Measurements from ENCODE around the gene BET1L. TPM values are rescaled to one million over a fixed set of nuclear protein-coding genes. Genes with fewer than 3 reads are reported as not detected.
"Not testable (repeated sequence)": the region's sequence is repeated elsewhere in the genome, so short reads cannot be mapped to it uniquely, and the experiment has no call there.

The BET1L gene, protein sequence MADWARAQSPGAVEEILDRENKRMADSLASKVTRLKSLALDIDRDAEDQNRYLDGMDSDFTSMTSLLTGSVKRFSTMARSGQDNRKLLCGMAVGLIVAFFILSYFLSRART
- total RNA-seq = 43.6 and 46.9 TPM in 2 replicates

DNA sequence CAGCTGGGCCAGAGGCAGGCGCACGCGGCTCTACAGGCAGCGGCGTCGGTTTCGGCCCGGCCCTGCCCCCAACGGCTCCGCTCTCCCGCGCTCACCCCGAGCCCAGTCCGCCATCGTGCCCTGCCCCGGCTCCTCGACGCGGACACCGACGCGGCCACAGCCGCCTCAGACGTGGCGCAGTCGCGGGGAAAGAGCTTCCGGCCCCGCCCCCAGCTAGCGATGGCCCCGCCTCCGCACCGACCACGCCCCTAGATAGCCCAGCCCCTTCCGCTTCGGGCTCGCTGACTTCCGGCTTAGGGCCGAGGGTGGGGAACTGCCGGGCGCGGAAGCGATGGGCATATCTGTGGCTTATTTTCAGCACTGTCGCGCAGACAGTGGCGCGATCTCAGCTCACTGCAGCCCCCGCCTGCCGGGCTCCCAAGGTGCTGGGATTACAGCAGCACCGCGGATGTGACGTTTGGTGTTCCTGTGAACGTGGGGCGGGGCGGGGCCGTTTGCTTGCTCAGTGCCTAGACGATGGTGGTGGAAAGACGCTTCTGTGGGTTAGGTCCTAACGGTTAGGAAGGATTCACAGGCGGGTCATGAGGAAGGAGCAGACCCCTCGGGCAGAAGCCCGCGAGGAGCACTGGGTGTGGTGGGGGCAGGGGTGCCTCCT is at the start of gene BET1L, which contains the start of gene RIC8A:
Gene BET1L, minus strand, starts transcription at position 192 of the 655 bp plus-strand sequence. Its CDS starts 78 bp downstream, at position 114.
Gene RIC8A, plus strand, starts transcription at position 501 of the 655 bp plus-strand sequence. CDS start 1,147 bp downstream, outside the sequence.
- Mint-ChIP-seq H3K4me1 (peaks cover 29% of the 10 kb centered on the region), H3K4me3 (peak within 1 kb of the TSS; percentile 98), H3K36me3 (ENCODE audit: low read depth) (peaks cover 72% of the 10 kb centered on the region), H3K27ac (peak within 1 kb of the TSS; percentile 100), H3K27me3 (no peaks in the 10 kb centered on the region), H3K9me3 (no peaks in the 10 kb centered on the region)
- peak; percentile 99 for DNase-seq
- intact Hi-C loops (cut with micrococcal nuclease) = loop anchor here (1.0 to 5.0 kb wide), 5 partner anchors 29 to 299 kb away; partner anchors contain the start of genes PSMD13 and SIRT3

DNA sequence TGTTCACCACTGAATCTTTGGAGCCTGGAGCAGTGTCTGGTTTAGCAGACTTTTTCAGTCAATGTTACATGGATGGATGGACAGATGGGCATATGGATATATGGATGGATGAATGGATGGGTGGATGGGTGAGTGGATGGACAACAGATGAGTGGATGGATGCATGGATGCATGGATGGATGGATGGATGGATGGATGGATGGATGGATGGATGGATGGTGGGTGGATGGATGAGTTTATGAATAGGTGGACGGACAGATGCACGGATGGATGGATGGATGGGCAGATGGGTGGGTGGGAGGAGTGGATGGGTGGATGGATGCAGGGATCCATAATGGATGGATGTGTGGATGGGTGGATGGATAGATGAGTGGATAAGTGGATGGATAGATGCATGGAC is 48.6 kb upstream of the BET1L start:
- Mint-ChIP-seq H3K9me3 (no peaks in the 10 kb centered on the region), H3K27me3 (no peaks in the 10 kb centered on the region), H3K4me1 (peaks cover 5% of the 10 kb centered on the region), H3K36me3 (ENCODE audit: low read depth) (peaks cover 27% of the 10 kb centered on the region), H3K27ac (peak overlapping the region; percentile 1), H3K4me3 (no peak overlapping the region)
- no peak for DNase-seq
- intact Hi-C loops (cut with micrococcal nuclease) = no loop called here

DNA sequence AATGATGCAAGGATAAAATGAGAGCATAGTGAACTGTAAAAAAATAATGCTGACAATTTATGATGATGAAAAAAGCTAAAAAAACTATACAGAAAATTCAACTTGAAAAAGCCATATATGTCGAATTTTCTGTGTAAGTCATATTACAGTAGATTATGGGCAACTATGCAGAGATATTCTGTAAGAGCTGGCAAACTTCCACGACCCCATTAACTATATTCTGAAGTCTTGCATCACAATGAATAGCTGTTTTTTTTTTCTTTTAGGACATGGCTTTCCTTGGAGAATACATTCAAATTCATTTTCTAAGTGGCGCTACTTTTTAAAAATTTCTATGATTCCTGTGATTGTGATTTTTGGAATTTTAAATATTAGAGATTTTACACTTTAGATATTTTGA is 48.0 kb upstream of the BET1L start:
- H3K27me3 Mint-ChIP-seq = no peaks in the 10 kb centered on the region
- peaks cover 10% of the 10 kb centered on the region for H3K4me1 Mint-ChIP-seq
- H3K36me3 Mint-ChIP-seq (ENCODE audit: low read depth) = peaks cover 32% of the 10 kb centered on the region
- intact Hi-C loops (cut with micrococcal nuclease) = no loop called here
- no peak overlapping the region for H3K27ac Mint-ChIP-seq
- no peaks in the 10 kb centered on the region for H3K9me3 Mint-ChIP-seq
- H3K4me3 Mint-ChIP-seq = no peak overlapping the region
- DNase-seq = no peak

DNA sequence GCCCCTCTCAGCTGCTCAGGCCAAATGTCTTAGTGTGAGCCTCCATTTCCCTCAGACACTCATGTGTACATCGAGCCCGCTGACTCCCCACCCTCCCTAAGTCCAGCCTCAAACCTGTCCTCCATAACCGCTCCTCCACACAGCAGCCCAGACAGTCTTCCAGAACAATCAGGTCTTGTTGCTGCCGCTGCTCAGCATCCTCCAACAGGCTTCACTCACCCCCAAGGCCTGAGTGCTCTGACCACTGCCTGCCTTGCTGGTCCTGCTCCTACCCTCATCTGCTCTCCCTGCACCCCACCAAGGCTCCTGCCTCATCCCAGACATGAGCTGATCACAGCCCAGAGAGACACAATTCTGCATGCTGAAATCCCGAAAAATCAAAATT is 46.7 kb upstream of the BET1L start:
- H3K27ac Mint-ChIP-seq = no peak overlapping the region
- H3K9me3 Mint-ChIP-seq = no peaks in the 10 kb centered on the region
- peaks cover 37% of the 10 kb centered on the region for H3K36me3 Mint-ChIP-seq (ENCODE audit: low read depth)
- DNase-seq = no peak
- H3K4me1 Mint-ChIP-seq = peaks cover 14% of the 10 kb centered on the region
- no peaks in the 10 kb centered on the region for H3K27me3 Mint-ChIP-seq
- intact Hi-C loops (cut with micrococcal nuclease) = no loop called here
- no peak overlapping the region for H3K4me3 Mint-ChIP-seq

DNA sequence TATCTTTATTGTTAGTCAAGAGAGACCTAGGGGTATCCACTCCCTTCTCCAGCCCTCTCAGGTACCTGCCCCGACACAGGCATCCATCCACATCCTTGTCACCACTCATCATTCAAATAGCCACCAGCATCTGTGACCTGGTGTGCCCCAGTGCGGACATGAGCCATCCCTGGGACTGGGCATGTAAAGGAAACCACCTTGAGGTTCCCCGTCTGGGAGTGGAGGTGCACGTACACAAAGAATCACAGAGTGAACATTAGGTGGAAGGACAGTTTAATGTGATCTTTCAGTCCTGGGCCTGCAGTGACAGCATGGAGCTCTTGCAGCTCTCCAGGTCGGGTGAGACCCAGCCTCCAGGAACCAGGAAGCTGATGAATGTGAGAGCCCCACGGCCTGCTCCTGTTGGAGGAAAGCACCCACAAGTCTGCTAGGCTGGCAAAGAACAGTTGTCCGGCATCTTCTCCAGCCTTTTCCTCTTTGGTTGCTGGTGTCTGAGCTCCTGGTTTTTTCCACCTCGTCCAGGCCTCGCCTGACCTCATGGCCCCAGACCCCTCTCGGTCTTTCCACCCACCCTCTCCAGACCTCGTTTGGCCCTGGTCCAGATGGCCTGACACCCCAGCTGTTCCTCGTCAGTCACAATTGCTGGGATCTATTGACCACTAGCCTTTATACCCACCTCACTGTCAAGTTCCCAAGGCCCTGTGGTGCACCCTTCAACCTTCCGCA is 46.1 kb upstream of the BET1L start:
- Mint-ChIP-seq H3K27ac (no peak overlapping the region), H3K27me3 (no peaks in the 10 kb centered on the region), H3K36me3 (ENCODE audit: low read depth) (peaks cover 42% of the 10 kb centered on the region), H3K4me1 (peaks cover 16% of the 10 kb centered on the region), H3K4me3 (no peak overlapping the region), H3K9me3 (no peaks in the 10 kb centered on the region)
- DNase-seq = no peak
- intact Hi-C loops (cut with micrococcal nuclease) = no loop called here

DNA sequence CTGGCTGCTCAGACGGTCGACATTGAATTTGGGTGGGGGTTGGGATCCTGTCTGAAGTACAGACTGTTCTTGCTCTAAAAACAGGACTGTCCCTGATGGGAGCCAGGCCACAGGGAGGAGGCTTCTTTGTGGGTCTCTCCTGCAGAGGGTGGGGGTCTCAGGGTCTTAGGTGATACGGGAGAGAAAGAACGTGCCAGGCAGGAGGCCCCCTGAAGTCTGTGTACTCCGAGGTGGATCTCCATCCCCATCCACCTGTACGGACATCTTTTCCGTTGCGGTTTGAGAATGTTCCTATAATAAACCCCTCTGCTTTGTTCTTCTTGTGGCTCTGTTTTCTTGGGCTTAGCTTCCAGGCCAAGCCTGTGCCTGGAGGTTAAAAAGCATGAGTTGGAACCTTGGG is 45.5 kb upstream of the BET1L start:
- Mint-ChIP-seq H3K27me3 (no peaks in the 10 kb centered on the region), H3K36me3 (ENCODE audit: low read depth) (peaks cover 48% of the 10 kb centered on the region), H3K4me1 (peaks cover 17% of the 10 kb centered on the region), H3K9me3 (no peaks in the 10 kb centered on the region), H3K4me3 (no peak overlapping the region), H3K27ac (no peak overlapping the region)
- no peak for DNase-seq
- intact Hi-C loops (cut with micrococcal nuclease) = no loop called here

DNA sequence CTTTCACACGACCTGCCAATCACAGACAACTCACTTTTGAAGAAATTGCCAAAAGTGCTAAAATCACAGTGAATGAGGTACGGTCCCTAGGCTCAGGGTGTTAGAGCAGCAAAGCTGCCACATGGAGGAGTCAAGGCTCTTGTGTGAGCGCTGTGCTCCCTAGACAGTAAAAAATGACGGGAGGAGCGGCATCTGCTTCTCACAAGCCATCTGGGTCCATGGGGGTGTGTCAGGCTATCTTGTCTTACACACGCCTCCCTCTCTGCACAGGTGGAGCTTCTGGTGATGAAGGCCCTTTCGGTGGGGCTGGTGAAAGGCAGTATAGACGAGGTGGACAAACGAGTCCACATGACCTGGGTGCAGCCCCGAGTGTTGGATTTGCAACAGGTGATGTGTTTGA is 44.4 kb upstream of the BET1L start:
- DNase-seq = no peak
- Mint-ChIP-seq H3K4me3 (no peak overlapping the region), H3K36me3 (ENCODE audit: low read depth) (peaks cover 58% of the 10 kb centered on the region), H3K27ac (no peak overlapping the region), H3K4me1 (peaks cover 21% of the 10 kb centered on the region), H3K9me3 (no peaks in the 10 kb centered on the region), H3K27me3 (no peaks in the 10 kb centered on the region)
- intact Hi-C loops (cut with micrococcal nuclease) = loop anchor here (1.0 to 2.0 kb wide), 2 partner anchors 15 kb away; partner anchors contain the start of genes PSMD13 and SIRT3

DNA sequence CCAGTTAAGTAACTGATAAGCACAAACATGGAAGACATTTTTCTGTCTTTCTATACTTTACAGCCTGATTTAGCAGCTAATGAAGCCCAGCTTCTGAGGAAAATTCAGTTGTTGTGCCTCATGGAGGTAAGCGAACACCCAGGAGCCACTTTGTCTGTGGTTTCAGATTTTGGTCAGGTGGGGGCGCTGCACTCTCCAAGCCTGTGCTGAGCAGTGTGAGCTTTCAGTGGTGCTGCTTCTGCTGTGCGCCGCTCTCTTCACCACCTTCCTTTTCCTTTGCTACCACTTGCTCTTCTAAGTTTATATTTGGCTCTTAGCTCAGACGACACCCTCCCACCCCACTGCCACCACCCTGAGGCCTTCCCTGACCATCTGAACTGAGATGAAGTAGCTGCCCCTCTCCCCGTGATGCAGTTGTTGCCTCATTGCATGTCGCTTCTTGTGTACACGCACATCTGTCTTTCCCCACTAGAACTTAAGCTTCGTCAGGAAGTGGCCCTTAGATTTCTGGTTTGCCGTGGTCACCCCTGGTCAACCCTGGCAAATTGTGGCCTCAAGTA is 43.6 kb upstream of the BET1L start:
- H3K27me3 Mint-ChIP-seq = no peaks in the 10 kb centered on the region

DNA sequence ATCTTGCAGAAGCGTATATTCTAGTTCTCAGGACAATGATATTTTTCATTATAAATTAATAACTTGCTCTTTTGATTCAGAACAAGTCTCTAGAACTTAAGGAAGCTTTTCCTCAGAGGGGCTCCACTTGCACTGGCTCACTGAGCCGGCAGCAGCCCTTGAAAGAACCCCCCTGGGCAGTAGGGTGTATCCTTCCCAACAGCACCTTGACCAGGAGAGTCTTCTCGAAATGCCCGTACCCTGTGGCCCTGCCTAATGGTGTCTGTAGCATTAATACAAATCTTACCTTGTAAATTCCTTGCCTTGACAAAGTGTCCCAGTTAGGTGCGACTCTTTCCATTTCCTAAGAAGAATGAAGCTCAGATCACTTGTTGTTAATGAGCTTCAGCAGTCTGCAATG is 43.1 kb upstream of the BET1L start:
- intact Hi-C loops (cut with micrococcal nuclease) = loop anchor here (1.0 to 2.0 kb wide), 2 partner anchors 13 to 112 kb away; partner anchors contain the start of genes PSMD13 and SIRT3
- H3K36me3 Mint-ChIP-seq (ENCODE audit: low read depth) = peaks cover 71% of the 10 kb centered on the region
- no peak overlapping the region for H3K4me3 Mint-ChIP-seq
- peak overlapping the region; percentile 42 for H3K27ac Mint-ChIP-seq
- DNase-seq = no peak
- no peaks in the 10 kb centered on the region for H3K27me3 Mint-ChIP-seq
- peaks cover 23% of the 10 kb centered on the region for H3K4me1 Mint-ChIP-seq
- no peaks in the 10 kb centered on the region for H3K9me3 Mint-ChIP-seq

More for the DNA sequence above, 43.6 kb upstream of the BET1L start:
- H3K4me3 Mint-ChIP-seq = no peak overlapping the region
- intact Hi-C loops (cut with micrococcal nuclease) = loop anchor here (1.0 to 2.0 kb wide), 3 partner anchors 14 to 111 kb away; partner anchors contain the start of genes PSMD13 and SIRT3
- peaks cover 21% of the 10 kb centered on the region for H3K4me1 Mint-ChIP-seq
- peaks cover 65% of the 10 kb centered on the region for H3K36me3 Mint-ChIP-seq (ENCODE audit: low read depth)
- DNase-seq = peak; percentile 94
- no peaks in the 10 kb centered on the region for H3K9me3 Mint-ChIP-seq
- peak overlapping the region; percentile 42 for H3K27ac Mint-ChIP-seq

DNA sequence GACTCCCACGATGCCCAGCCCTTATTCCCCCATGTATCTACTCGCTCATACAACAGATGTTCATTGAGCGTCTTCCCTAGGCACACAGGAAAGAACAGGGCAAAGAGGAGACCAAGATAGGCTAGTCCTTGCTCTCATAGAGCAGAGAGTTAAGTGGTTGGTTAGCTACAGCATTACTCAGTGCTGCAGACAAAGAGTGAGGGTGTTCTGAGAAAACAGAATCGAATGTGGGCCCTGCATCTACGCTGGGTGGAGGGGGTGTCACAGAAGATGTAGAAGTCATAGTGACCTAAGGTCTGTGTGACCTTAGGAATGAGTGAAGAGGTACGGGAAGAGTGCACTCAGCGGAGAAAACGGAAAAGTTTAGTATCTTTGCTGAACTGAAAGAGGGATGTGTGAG is 41.9 kb upstream of the BET1L start:
- Mint-ChIP-seq H3K4me1 (peaks cover 28% of the 10 kb centered on the region), H3K9me3 (no peaks in the 10 kb centered on the region), H3K27ac (peak overlapping the region; percentile 41), H3K27me3 (no peaks in the 10 kb centered on the region), H3K4me3 (no peak overlapping the region), H3K36me3 (ENCODE audit: low read depth) (peaks cover 79% of the 10 kb centered on the region)
- no peak for DNase-seq
- intact Hi-C loops (cut with micrococcal nuclease) = no loop called here

DNA sequence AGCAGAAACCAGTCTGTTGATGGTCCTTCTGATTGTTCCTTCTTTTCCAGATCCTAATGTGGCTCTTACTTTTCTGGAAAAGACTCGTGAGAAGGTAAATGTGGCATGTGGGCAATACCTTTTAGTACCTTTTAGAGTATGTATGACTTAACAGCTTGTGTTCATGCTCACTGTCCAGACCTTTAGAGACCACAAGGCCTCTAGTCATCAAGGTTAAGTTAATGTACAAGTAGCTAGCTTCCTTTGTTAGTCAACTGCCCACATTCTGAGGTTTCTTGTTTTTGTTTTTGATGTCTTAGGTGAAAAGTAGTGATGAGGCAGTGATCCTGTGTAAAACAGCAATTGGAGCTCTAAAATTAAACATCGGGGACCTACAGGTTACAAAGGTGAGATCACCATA is 37.2 kb upstream of the BET1L start:
- peak overlapping the region; percentile 73 for H3K27ac Mint-ChIP-seq
- no peaks in the 10 kb centered on the region for H3K9me3 Mint-ChIP-seq
- peaks cover 83% of the 10 kb centered on the region for H3K36me3 Mint-ChIP-seq (ENCODE audit: low read depth)
- peaks cover 45% of the 10 kb centered on the region for H3K4me1 Mint-ChIP-seq
- no peak for DNase-seq
- peak overlapping the region; percentile 17 for H3K4me3 Mint-ChIP-seq
- intact Hi-C loops (cut with micrococcal nuclease) = no loop called here
- no peaks in the 10 kb centered on the region for H3K27me3 Mint-ChIP-seq

DNA sequence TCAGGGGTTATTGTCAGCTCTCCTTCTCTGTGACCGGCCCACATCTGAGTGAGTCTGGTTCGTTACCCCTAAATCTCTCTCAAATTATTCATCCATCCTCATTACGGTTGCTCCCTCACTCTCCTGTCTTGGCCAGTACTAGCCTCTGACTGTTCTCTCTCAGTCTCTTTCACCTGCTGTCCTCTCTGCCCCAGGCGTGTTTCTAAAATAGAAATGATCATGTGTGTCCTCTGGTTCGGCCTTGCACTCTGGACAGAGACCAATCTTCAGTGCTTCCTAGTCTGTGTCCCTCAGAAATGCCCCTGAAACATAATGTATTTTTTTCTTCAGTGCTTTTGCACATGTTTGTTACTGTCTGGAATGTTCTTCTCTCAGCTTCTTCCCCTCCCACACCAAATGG is 34.4 kb upstream of the BET1L start:
- intact Hi-C loops (cut with micrococcal nuclease) = no loop called here
- Mint-ChIP-seq H3K27me3 (no peaks in the 10 kb centered on the region), H3K4me3 (no peak overlapping the region), H3K4me1 (peaks cover 50% of the 10 kb centered on the region), H3K36me3 (ENCODE audit: low read depth) (peaks cover 69% of the 10 kb centered on the region), H3K9me3 (no peaks in the 10 kb centered on the region), H3K27ac (peak overlapping the region; percentile 52)
- no peak for DNase-seq

DNA sequence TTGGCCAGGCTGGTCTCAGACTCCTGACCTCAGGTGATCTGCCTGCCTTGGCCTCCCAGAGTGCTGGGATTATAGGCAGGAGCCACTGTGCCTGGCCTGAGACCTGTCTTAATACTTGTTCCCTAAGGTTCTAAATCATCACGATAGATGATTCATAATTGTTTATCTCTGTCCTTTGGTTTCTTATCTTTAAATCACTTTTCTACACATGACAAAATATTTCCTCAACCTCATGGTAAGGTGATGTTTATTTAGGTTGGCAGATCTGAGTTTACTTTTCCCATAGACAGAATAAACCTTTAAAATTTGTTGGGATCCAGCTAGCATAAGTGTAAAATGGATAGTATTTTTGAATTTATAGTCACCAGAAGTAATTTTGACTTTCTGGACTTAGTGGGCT is 33.1 kb upstream of the BET1L start:
- Mint-ChIP-seq H3K27ac (peak overlapping the region; percentile 1), H3K9me3 (no peaks in the 10 kb centered on the region), H3K36me3 (ENCODE audit: low read depth) (peaks cover 57% of the 10 kb centered on the region), H3K4me3 (no peak overlapping the region), H3K27me3 (no peaks in the 10 kb centered on the region), H3K4me1 (peaks cover 54% of the 10 kb centered on the region)
- intact Hi-C loops (cut with micrococcal nuclease) = no loop called here
- DNase-seq = no peak

DNA sequence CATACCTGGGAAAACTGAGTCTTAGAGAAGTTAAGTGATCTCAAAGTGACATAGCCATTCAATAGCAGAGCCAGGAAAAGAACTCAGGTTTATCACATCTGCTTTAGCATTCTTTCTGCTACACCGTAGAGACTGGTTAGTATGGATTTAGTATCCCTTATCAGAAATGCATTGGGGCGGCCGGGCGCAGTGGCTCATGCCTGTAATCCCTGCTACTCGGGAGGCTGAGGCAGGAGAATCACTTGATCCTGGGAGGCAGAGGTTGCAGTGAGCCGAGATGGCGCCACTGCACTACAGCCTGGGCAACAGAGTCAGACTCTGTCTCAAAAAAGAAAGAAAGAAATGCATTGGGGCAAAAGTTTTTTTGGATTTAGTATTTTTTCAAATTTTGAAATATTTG is 31.1 kb upstream of the BET1L start:
- Mint-ChIP-seq H3K4me3 (peak overlapping the region; percentile 97), H3K4me1 (peaks cover 51% of the 10 kb centered on the region), H3K36me3 (ENCODE audit: low read depth) (peaks cover 42% of the 10 kb centered on the region), H3K27ac (peak overlapping the region; percentile 100)
- DNase-seq; H3K27me3 Mint-ChIP-seq; H3K9me3 Mint-ChIP-seq; intact Hi-C loops (cut with micrococcal nuclease): not testable (repeated sequence)

Data from activated CD4-positive, alpha-beta T cell treated with anti-CD3 and anti-CD28 coated beads, Interleukin-2, amount 10 ng/mL, durations not matched to agents 24 days and 14 days (primary cell).